ENCODE data around the gene SLC26A11. TPM values are rescaled to one million over a fixed set of nuclear protein-coding genes. Genes with fewer than 3 reads are reported as not detected.

SLC26A11 gene
- total RNA-seq (10 to 100 TPM; 19.2 to 25.1 TPM), polyA plus RNA-seq (ENCODE audit: insufficient read length in 2 of 2) (10 to 100 TPM; 43.1 to 61.7 TPM)
- long read RNA-seq, donor 1, partial matches to known transcripts: 0 of 6 reads
- long read RNA-seq, donor 1, other reads (novel, unspliced or antisense): 0 of 6 reads
- long read RNA-seq, donor 2, partial matches to known transcripts: 0 of 1 reads
- long read RNA-seq, donor 2, other reads (novel, unspliced or antisense): 0 of 1 reads
- long read RNA-seq, donor 3, transcript SLC26A11-201 (18 exons, 2,885 nt): major isoform, 5 of 5 reads
- long read RNA-seq, donor 3, partial matches to known transcripts: 0 of 5 reads
- long read RNA-seq, donor 3, other reads (novel, unspliced or antisense): 0 of 5 reads
- long read RNA-seq, donor 4, partial matches to known transcripts: 0 of 3 reads
- long read RNA-seq, donor 4, other reads (novel, unspliced or antisense): 0 of 3 reads

GRCh38 chr17:80220054-80220735 is at the start of gene SLC26A11, which contains the start of gene SGSH:
Gene SLC26A11 (plus strand): TSS chr17:80220427. CDS start chr17:80221561, 1,134 bp downstream.
Gene SGSH (minus strand): TSS chr17:80220333. CDS start chr17:80220313, 20 bp downstream.
- WGBS (ENCODE audit: insufficient coverage): 0% methylated on average over 77 of the region's 77 CpGs
- peak in 5 of 6 donors; percentile 42 to 86 (median 48) for DNase-seq (ENCODE audit: low read depth in 4 of 6, low spot score in 6 of 6)
- H3K36me3 ChIP-seq (ENCODE audit: control insufficient read depth, insufficient read depth, low read length): peaks cover 57% of the 10 kb centered on the region
- H3K27me3 ChIP-seq (ENCODE audit: control insufficient read depth, insufficient read depth, low read length): no peaks in the 10 kb centered on the region
- no peaks in the 10 kb centered on the region for H3K9me3 ChIP-seq (ENCODE audit: control insufficient read depth, insufficient read depth, low read length)
- peak within 1 kb of the TSS; percentile 67 for H3K27ac ChIP-seq (ENCODE audit: low read depth, low read length)
- H3K4me1 ChIP-seq (ENCODE audit: control insufficient read depth, insufficient read depth, low read length): peaks cover 26% of the 10 kb centered on the region
- peak within 1 kb of the TSS; percentile 51 for H3K4me3 ChIP-seq (ENCODE audit: low read depth, low read length)

- no peaks in the 10 kb centered on the region for H3K36me3 ChIP-seq (ENCODE audit: control insufficient read depth, insufficient read depth, low read length)
- H3K4me1 ChIP-seq (ENCODE audit: control insufficient read depth, insufficient read depth, low read length): peaks cover 8% of the 10 kb centered on the region
- no peak overlapping the region for H3K27ac ChIP-seq (ENCODE audit: low read depth, low read length)
- H3K27me3 ChIP-seq (ENCODE audit: control insufficient read depth, insufficient read depth, low read length): no peaks in the 10 kb centered on the region
- H3K4me3 ChIP-seq (ENCODE audit: low read depth, low read length): no peak overlapping the region
- 89% methylated on average over 7 of the region's 7 CpGs for WGBS (ENCODE audit: insufficient coverage)
- no peaks in the 10 kb centered on the region for H3K9me3 ChIP-seq (ENCODE audit: control insufficient read depth, insufficient read depth, low read length)
- no peak for DNase-seq (ENCODE audit: low read depth in 4 of 6, low spot score in 6 of 6)
Observed at GRCh38 chr17:80171681-80172080, 48.5 kb upstream of the SLC26A11 start.

GRCh38 chr17:80173126-80173525 is 47.1 kb upstream of the SLC26A11 start:
- WGBS (ENCODE audit: insufficient coverage): no CpG with 5 or more reads among the region's 12 CpGs
- no peak for DNase-seq (ENCODE audit: low read depth in 4 of 6, low spot score in 6 of 6)
- Histone ChIP-seq H3K27me3 (ENCODE audit: control insufficient read depth, insufficient read depth, low read length) (no peaks in the 10 kb centered on the region), H3K27ac (ENCODE audit: low read depth, low read length) (no peak overlapping the region), H3K4me3 (ENCODE audit: low read depth, low read length) (no peak overlapping the region), H3K9me3 (ENCODE audit: control insufficient read depth, insufficient read depth, low read length) (no peaks in the 10 kb centered on the region), H3K36me3 (ENCODE audit: control insufficient read depth, insufficient read depth, low read length) (no peaks in the 10 kb centered on the region), H3K4me1 (ENCODE audit: control insufficient read depth, insufficient read depth, low read length) (peaks cover 8% of the 10 kb centered on the region)

GRCh38 chr17:80173916-80174315 is 46.3 kb upstream of the SLC26A11 start:
- Histone ChIP-seq H3K4me3 (ENCODE audit: low read depth, low read length) (no peak overlapping the region), H3K36me3 (ENCODE audit: control insufficient read depth, insufficient read depth, low read length) (no peaks in the 10 kb centered on the region), H3K4me1 (ENCODE audit: control insufficient read depth, insufficient read depth, low read length) (peaks cover 8% of the 10 kb centered on the region), H3K27me3 (ENCODE audit: control insufficient read depth, insufficient read depth, low read length) (no peaks in the 10 kb centered on the region), H3K27ac (ENCODE audit: low read depth, low read length) (no peak overlapping the region), H3K9me3 (ENCODE audit: control insufficient read depth, insufficient read depth, low read length) (no peaks in the 10 kb centered on the region)
- no CpG with 5 or more reads among the region's 6 CpGs for WGBS (ENCODE audit: insufficient coverage)
- no peak for DNase-seq (ENCODE audit: low read depth in 4 of 6, low spot score in 6 of 6)

GRCh38 chr17:80176757-80177156 is 43.5 kb upstream of the SLC26A11 start:
- H3K27me3 ChIP-seq (ENCODE audit: control insufficient read depth, insufficient read depth, low read length): no peaks in the 10 kb centered on the region
- H3K4me3 ChIP-seq (ENCODE audit: low read depth, low read length): no peak overlapping the region
- no peaks in the 10 kb centered on the region for H3K36me3 ChIP-seq (ENCODE audit: control insufficient read depth, insufficient read depth, low read length)
- 86% methylated on average over 11 of the region's 11 CpGs for WGBS (ENCODE audit: insufficient coverage)
- no peaks in the 10 kb centered on the region for H3K9me3 ChIP-seq (ENCODE audit: control insufficient read depth, insufficient read depth, low read length)
- H3K4me1 ChIP-seq (ENCODE audit: control insufficient read depth, insufficient read depth, low read length): no peaks in the 10 kb centered on the region
- no peak overlapping the region for H3K27ac ChIP-seq (ENCODE audit: low read depth, low read length)
- DNase-seq (ENCODE audit: low read depth in 4 of 6, low spot score in 6 of 6): no peak

DNA sequence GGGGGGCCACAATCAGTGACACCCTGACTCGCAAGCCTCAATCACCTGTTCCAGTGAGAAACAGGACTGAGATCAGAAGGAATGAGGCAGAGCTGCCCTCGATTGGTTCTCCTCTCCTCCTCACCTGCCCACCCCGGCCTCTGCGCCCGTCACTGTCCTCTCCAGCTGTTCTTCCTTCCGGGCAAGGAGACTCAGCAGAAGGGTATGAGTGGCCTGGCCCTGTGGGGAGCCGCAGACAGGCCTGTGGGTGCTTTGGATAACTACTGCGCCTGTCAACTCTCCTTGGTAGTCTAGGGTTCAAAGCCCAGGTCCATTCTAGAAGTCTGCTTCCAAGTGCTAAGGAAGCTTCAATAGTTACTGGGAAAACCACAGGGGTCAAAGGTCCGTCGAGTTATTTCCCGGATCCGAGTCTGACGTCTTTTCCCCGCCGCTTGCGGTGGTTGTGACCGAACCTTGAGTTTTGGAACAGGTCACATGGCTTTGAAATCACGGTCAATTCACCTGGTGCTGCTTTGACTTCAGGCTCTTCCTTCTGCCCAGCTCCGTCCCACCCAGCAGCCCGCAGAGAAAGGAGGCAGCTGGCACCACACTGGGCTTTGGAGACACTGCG is 42.1 kb upstream of the SLC26A11 start:
- no peak for DNase-seq (ENCODE audit: low read depth in 4 of 6, low spot score in 6 of 6)
- no peak overlapping the region for H3K27ac ChIP-seq (ENCODE audit: low read depth, low read length)
- WGBS (ENCODE audit: insufficient coverage): 82% methylated on average over 17 of the region's 21 CpGs
- no peaks in the 10 kb centered on the region for H3K9me3 ChIP-seq (ENCODE audit: control insufficient read depth, insufficient read depth, low read length)
- no peaks in the 10 kb centered on the region for H3K36me3 ChIP-seq (ENCODE audit: control insufficient read depth, insufficient read depth, low read length)
- no peaks in the 10 kb centered on the region for H3K4me1 ChIP-seq (ENCODE audit: control insufficient read depth, insufficient read depth, low read length)
- H3K27me3 ChIP-seq (ENCODE audit: control insufficient read depth, insufficient read depth, low read length): no peaks in the 10 kb centered on the region
- H3K4me3 ChIP-seq (ENCODE audit: low read depth, low read length): no peak overlapping the region

GRCh38 chr17:80180192-80180591 is 40.0 kb upstream of the SLC26A11 start:
- H3K27ac ChIP-seq (ENCODE audit: low read depth, low read length): no peak overlapping the region
- 79% methylated on average over 12 of the region's 14 CpGs for whole genome bisulfite sequencing (ENCODE audit: insufficient coverage)
- H3K4me1 ChIP-seq (ENCODE audit: control insufficient read depth, insufficient read depth, low read length): peaks cover 5% of the 10 kb centered on the region
- no peaks in the 10 kb centered on the region for H3K27me3 ChIP-seq (ENCODE audit: control insufficient read depth, insufficient read depth, low read length)
- H3K9me3 ChIP-seq (ENCODE audit: control insufficient read depth, insufficient read depth, low read length): no peaks in the 10 kb centered on the region
- H3K4me3 ChIP-seq (ENCODE audit: low read depth, low read length): no peak overlapping the region
- DNase-seq (ENCODE audit: low read depth in 4 of 6, low spot score in 6 of 6): no peak
- peaks cover 3% of the 10 kb centered on the region for H3K36me3 ChIP-seq (ENCODE audit: control insufficient read depth, insufficient read depth, low read length)

- no peak overlapping the region for H3K4me3 ChIP-seq (ENCODE audit: low read depth, low read length)
- no peaks in the 10 kb centered on the region for H3K9me3 ChIP-seq (ENCODE audit: control insufficient read depth, insufficient read depth, low read length)
- H3K27ac ChIP-seq (ENCODE audit: low read depth, low read length): no peak overlapping the region
- no peak for DNase-seq (ENCODE audit: low read depth in 4 of 6, low spot score in 6 of 6)
- H3K27me3 ChIP-seq (ENCODE audit: control insufficient read depth, insufficient read depth, low read length): no peaks in the 10 kb centered on the region
- peaks cover 3% of the 10 kb centered on the region for H3K36me3 ChIP-seq (ENCODE audit: control insufficient read depth, insufficient read depth, low read length)
- peaks cover 5% of the 10 kb centered on the region for H3K4me1 ChIP-seq (ENCODE audit: control insufficient read depth, insufficient read depth, low read length)
- 90% methylated on average over 16 of the region's 17 CpGs for WGBS (ENCODE audit: insufficient coverage)
Observed at GRCh38 chr17:80181431-80181830, 38.8 kb upstream of the SLC26A11 start.

- H3K36me3 ChIP-seq (ENCODE audit: control insufficient read depth, insufficient read depth, low read length): peaks cover 3% of the 10 kb centered on the region
- peaks cover 5% of the 10 kb centered on the region for H3K4me1 ChIP-seq (ENCODE audit: control insufficient read depth, insufficient read depth, low read length)
- 86% methylated on average over 24 of the region's 30 CpGs for WGBS (ENCODE audit: insufficient coverage)
- H3K4me3 ChIP-seq (ENCODE audit: low read depth, low read length): no peak overlapping the region
- H3K27me3 ChIP-seq (ENCODE audit: control insufficient read depth, insufficient read depth, low read length): no peaks in the 10 kb centered on the region
- DNase-seq (ENCODE audit: low read depth in 4 of 6, low spot score in 6 of 6): no peak
- no peak overlapping the region for H3K27ac ChIP-seq (ENCODE audit: low read depth, low read length)
- no peaks in the 10 kb centered on the region for H3K9me3 ChIP-seq (ENCODE audit: control insufficient read depth, insufficient read depth, low read length)
Observed at GRCh38 chr17:80182118-80182844, 37.9 kb upstream of the SLC26A11 start.

Data from spinal cord (tissue), 10 donors.